Activated CD8-positive, alpha-beta memory T cell treated with anti-CD3 and anti-CD28 coated beads for 24 hours (primary cell): ENCODE data around the gene TMEM9.

Source experiments
- DNase-seq: peaks from one replicate; pipeline ENCODE4 v3.0.0-alpha.2; 2020

The TMEM9 gene

DNA sequence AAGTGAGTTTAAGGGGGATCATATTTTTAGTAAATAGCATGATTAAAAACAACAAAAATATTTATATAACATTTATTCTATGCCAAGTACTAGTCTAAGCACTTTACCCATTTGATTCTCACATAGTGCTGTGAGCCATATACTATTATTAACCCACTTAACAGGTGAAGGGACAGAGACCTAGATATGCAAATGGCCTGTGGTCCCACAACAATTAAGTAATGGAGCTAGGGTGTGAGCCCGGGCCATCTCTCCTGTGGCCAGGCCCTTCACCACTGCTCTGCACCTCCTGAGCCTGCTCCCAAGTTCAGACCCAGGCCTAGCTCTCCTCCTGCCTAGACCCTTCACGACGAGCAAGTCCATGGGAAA lies 27.8 kb downstream of the TMEM9 start:
- no peak for DNase-seq

DNA sequence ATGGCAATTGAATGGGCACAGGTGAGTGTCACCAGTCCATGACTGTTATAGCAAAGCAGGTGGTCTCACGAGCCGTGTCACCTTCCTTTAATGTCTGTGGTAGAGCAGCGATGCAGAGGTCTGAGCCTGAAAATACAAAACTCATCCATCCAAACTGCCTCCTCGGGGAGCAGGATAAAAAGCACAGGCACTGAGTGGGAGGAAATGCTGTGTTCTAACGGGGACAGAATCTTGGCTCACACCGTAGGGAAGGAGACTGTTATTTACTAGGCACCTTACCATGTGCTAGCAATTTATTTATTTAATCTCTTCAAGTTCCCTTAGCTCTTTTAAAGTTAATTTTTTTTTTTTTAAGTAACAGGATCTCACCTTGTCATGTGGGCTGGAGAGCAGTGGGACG lies 28.5 kb downstream of the TMEM9 start:
- DNase-seq: no peak

DNA sequence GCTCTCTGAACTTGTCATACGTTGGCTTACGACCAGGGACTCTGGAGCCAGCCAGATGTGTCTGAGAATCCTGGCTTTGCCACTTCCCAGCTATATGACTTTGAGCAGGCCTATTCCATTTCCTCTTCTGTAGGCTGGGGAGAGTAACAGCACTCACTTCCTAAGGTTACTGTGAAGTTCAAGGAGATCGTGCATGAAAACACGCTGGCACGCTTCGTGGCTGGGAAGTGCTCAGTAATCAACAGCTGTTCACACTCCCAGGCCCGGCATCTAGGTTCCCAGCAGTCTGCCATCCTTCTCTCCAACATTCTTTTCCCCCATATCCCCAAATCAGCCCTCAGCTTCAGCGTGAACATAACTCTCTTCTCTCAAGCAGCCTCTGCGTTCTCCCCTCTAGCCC lies 29.3 kb downstream of the TMEM9 start:
- DNase-seq: no peak

DNA sequence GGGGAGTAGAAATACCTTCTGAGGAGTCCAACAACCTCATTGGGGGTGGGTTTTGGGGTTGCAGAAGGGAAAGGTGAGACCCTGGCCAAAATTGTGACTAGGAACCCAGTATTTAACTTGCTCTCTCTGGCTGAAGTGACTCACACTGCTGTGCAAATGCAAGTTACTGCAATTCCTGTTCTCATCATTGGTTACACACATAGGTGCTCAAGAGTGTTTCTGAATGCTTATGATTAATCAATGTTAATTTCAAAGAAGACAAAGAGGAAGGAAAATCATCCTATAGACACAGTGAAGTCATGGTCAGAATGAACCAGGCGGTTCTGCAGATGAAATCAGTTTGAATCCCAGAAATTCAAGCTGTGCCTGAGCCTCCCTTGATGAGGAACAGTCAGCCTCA lies 30.4 kb downstream of the TMEM9 start:
- DNase-seq: no peak

DNA sequence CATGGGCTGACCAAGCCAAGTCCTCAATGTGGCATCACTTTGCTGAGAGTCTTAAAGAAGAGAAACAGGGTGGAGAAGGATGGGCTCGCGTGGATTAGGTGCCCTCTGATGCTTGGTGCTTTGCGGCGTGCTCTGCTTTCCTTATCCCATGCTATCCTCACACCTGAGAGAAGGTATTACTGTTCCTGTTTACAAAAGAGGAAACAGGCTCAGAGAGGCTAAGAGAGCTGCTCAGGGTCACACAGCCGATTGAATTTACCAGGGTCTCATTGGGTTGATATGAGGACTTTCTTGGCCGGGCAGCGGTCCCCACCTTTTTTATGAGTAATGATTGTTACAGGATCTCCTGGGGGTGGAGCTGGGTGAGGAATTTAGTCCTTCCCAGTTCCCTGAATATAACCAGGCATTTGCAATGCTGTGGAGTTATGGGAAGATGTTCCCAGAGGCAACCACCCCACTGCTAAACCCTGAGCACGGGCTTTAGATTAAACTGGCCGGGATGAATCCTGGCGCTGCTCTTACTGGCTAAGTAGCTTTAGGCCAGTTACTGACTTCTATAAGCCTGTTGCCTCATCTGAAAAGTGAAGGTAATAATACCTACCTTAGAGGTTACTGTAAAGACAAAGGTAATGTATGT lies 31.8 kb downstream of the TMEM9 start:
- DNase-seq: no peak

DNA sequence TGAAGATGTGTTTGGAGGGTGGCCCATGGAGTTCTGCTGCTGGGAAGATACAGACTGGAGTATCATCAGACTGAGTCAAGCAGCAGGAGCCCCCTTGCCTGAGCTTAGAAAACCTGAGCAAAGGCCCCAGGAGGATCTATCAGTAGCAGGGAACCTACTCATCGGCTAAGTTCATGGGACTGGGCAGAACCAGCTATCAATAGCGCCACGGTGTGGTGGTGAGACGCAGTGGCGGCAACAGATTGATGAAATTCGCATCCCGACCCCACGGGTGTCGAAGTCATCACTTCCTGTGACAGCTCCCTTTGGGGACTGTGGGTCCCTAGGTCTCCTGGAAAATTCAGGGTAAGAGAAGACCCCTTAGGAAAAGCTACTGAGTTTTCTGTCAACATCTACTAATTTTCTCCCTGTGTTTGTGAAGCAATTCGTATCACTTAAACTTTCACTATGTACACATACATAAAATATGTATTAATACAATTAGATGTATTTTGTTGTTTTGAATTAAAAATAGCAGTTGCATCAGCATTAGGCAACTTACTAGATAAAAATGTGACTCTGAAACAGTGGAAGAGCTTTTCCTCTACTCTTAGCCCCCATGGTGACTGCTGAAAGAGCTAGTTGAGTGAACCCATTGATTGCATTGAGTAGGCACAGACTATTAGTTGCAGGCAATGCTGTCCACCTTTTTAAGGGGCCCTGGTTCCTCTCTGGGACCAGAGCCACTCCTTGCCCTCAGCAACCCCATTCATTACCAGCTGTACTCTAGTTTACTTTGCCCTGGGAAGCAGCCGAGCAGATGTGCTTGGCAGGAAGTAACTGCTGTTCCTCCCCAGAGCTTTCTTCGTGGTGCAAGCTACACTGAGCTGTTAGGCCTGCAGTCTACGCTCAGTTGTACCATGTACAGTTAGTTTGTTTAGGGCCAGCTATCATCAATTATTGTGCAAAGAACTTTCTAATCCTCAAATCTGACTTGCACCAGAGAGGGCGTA lies 34.8 kb downstream of the TMEM9 start:
- DNase-seq: peak; percentile 67

DNA sequence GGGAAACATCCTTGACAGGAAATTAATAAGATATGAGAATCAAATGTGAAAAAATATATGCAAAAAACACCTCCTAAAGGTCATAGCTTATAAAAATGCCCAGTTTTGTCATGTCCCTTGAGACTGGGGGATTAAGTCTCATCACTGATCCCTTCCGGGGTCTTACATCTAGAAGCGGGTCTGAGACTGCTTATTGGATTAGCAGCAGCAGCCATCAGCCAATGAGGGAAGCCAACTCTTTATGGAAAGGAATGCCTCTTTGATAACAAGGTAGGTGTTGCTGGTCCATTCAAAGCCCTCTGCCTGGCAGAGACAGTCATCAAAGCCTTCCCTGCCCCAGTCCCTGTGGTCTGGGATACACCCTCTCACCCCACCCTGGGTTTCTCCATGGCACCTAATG lies 38.2 kb downstream of the TMEM9 start:
- DNase-seq: no peak

GRCh38 chr1:201115390-201115937 lies 38.8 kb downstream of the TMEM9 start:
- DNase-seq: no peak

DNA sequence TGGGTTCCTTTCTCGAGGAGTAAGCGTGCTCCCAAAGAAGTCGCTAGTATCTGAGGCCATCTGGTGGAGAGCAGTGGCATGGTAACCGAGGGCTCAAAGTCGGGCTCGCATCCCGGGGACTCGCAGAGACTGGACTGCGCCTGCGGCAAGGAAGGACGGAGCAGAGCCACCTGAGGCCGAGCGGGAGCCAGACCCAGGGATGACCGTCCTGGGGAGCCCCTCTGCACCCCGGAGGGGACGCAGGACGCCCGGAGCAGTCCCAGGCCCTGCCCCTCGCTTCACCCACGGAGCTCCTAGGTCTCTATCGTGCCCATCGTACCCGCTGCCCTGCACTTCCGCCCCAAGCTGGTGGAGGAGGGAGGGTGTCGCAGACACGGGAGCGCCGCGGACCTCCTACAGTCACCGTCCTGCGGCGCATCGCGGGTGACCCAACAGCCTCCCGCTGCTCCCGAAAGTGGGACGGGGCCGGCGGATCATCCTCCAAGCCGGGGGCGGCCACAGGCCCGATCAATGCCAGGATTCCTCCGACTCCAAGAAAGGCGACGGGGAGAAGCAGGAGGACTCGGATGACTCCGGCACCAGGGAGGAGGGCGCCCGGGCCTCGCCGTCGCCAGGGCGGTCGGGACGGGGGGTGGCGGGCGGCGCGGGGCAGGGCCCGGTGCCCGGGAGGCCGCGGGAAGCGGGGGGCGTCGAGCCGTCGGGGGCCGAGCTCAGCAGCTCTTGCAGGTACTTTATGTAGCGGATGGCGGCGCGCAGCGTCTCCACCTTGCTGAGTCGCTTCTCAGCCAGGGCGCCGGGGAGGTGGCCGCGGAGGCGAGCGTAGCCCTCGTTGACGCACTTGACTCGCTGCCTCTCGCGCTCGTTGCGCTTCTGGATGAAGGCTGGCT lies 39.8 kb downstream of the TMEM9 start:
- DNase-seq: peak; percentile 90

DNA sequence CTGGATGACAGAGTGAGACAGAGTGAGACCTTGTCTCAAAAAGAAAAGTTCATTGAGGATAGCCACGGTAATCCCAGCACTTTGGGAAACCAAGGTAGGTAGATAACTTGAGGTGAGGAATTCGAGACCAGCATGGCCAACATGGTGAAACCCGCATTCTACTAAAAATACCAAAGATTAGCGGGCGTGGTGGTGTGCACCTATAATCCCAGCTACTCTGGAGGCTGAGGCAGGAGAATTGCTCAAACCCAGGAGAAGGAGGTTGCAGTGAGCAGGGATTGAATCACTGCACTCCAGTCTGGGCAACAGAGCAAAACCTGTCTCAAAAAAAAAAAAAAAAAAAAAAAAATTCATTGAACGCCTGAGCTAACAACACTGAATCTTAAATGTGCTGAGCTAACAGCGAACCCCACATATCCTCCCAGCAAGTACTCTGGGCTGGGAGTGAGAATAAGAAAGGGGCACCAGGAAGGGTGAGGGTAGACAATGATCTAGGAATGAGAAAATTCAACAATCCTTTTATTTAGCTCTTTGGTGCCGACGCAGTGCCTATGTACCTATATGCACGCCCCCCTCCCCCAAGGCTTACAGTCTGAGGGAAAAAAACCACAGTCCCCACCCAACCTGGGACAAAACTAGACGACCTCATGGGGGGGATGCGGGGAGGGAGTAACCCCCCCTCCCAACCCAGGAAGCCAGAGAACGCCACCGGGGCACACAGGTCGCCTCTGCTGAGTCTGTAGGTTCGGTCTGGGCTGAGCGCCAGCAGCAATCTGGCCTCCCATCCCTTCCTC lies 40.6 kb downstream of the TMEM9 start:
- no peak for DNase-seq

DNA sequence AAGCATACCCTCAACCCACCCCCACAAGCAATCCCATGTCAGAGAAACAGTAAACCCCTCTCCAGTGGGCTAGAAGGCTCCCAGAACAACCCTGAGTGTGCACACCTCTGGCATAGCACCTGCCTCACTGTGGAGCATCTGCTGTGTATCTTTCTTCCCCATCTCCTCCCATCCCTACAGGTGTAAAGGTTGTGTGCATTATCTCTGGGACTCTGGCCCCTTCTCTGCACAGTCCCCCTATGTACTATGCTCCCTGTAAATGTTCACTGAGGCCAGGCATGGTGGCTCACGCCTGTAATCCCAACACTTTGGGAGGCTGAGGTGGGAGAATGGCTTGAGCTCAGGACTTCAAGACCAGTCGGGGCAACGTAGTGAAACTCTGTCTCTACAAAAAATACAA lies 41.3 kb downstream of the TMEM9 start:
- no peak for DNase-seq

- no peak for DNase-seq
Measured at GRCh38 chr1:201112173-201112731, 42.0 kb downstream of the TMEM9 start, which contains the start of gene CACNA1S. CACNA1S (minus strand) TSS chr1:201112426; CDS start chr1:201112339, 87 bp downstream.

GRCh38 chr1:201111672-201112071 lies 42.6 kb downstream of the TMEM9 start:
- no peak for DNase-seq

GRCh38 chr1:201111156-201111555 lies 43.1 kb downstream of the TMEM9 start:
- no peak for DNase-seq

DNA sequence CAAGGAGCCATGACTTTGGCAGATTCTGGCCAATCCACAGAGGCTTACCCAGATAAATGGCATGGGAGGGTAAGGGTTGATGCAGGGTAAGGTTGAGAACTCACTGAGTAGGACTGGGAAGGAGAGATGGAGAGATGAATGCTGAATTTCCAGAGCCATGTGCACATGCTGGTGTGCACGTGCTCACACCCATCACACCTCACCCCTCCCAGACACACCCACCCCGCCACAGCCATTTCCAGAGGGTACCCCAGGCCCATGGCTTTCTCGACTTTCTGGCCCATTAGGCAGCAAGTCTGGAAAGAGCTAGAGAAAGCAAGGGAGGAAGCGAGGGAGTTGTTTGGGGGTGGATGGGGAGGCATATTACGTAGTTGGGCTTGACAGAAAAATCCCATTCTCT lies 43.7 kb downstream of the TMEM9 start:
- no peak for DNase-seq

- no peak for DNase-seq
Measured at GRCh38 chr1:201110138-201110537, 44.1 kb downstream of the TMEM9 start.

DNA sequence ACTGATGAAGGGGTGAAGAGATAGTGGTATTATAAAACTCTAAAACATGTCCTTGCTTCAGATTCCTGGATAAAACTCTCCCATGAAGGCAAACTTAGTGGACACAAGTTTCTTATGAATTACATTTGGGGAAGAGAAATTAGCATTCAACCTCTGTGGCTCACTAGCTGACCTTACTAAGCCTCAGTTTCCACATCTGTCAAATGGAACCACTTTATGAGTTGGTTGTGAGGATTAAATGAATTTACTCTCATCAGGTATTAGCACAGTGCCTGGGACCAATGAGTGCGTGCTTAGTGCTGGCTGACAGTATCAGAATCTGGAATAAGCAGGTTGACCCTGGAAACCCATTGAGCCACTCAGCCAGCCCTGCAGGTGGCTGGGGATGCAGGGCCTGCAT lies 44.6 kb downstream of the TMEM9 start:
- no peak for DNase-seq

DNA sequence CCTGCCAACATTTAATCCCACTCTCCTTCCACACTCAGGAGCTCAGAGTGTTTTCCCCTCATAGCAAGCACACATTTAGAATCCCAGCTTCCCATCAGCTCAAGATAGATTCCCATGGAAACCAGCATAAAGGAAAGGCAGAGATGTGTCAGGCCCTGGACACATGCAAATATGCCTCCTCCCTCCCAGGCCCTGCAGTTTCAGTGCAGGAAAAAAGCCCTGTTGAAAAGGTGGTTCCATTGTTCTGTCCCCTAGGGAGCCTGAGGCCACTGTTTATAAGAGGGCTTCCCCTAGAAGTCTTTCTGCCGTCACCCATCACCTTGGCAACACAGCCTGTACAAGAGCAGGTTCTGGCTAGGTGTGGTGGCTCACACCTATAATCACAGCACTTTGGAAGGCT lies 45.7 kb downstream of the TMEM9 start:
- no peak for DNase-seq

DNA sequence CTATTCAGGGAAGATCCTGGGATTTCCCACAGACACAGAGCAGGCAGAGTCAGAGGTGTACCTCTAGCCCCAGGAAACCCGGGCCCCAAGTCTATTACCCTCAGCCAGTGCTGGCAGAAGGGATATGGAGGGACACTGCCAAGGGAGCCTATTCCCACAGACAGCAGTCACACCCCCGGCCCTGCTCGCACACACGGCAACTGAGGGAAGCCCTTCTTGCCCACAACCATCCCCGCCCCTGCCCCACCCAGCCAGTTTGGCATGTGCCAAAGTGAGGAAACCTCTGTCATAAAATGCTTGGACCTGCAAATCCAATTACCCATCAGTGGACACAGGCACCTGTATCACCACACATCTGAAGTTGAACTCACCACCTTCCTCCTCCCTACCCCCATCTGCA lies 48.6 kb downstream of the TMEM9 start:
- no peak for DNase-seq

GRCh38 chr1:201104141-201104540 lies 50.1 kb downstream of the TMEM9 start:
- no peak for DNase-seq

GRCh38 chr1:201103666-201104065 lies 50.6 kb downstream of the TMEM9 start:
- no peak for DNase-seq
